GM19438 (cell line): ENCODE data around the gene GRIN2A.

Source experiments
- ATAC-seq: cut with Tn5 transposase; IDR thresholded peaks from one replicate; pipeline ENCODE4 v1.9.1; 2021; ENCODE audit warnings: low read depth; ENCODE audit not compliant: unreplicated experiment

Gene GRIN2A

DNA sequence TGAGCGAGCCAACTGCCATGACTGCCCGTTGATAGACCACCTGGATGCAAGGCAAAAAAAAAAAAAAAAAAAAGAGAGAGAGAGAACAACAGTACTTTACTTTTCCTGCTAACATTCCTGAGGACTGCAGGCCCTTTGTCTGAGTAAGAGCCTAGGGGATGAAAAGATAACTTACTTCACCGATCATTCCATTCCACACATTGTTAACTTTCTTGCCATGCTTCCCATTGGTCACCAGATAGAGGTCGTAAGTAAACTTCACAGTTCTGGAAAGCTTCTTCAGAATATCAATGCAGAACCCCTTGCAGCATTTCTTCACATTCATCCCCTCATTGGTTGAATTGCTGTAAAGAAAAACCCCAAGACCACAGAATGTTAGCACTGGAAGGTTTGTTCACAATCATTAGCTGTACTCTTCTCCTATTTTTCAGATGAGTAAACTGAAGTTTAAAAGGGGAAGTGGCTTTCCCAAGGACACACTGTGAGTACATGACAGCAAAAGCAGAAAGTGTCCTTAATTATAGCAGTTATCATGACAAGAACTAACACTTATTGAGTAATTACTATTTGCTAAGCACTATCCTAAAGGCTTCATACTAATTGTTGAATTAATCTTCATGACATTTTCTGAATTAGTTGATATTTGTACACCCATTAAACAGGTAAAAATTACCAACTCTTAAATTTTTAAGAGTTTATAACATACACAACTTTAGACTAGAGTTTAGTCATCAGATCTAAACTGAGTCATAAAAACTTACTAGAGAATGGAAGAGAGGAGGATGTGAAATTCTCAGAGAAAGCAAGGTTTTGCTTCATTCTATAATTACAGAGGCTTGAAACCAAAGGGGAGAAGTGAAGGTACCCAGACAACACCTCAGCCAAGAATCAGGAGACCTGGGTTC, 341.2 kb downstream of the GRIN2A start:
- ATAC-seq: no peak

DNA sequence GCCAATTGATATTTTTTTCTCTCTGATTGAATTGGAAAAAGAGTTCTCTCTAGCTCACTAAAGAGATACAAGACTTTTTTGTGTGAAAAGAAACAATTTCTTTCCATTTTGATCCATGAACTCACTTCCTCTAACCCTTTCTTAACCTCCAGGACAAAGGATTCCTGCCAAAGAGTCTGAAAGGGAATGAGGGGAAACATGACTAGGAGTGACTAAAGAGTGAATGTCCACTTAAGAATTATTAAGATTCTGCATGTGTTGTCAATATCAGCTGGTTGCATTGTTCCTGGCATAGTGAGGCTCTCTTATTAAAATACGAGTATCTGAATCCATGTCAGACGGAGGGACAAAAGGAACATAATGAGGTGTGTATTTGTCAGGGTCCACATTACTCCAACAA, 344.7 kb downstream of the GRIN2A start:
- ATAC-seq: no peak

DNA sequence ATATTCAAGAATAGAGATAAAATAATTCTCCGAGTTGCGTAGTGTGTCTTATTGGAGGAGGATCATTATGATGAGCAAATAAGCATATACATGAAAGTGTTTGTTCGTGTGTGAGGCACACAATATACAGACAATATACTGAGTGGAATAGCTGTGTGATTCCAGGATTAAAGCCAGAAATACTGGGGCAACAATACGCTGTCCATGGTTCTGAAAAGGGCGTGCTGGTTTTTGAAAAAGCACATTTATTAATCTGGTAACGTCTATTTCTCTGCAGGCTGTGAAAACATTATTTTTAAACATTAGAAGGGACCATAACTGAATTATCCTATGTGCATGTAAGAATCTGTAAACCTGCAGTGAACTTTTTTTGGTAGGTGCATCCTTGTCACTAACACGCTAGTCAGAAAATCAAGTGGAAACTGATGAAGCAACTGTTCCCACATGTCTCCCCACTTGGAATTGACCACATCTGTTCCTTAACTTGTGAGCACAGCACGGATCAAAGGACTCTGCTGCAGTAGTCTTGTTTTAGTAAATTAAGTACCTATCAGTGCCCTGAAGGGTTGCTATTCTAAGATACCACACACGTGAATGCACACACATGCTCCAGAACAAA, 346.0 kb downstream of the GRIN2A start:
- no peak for ATAC-seq

DNA sequence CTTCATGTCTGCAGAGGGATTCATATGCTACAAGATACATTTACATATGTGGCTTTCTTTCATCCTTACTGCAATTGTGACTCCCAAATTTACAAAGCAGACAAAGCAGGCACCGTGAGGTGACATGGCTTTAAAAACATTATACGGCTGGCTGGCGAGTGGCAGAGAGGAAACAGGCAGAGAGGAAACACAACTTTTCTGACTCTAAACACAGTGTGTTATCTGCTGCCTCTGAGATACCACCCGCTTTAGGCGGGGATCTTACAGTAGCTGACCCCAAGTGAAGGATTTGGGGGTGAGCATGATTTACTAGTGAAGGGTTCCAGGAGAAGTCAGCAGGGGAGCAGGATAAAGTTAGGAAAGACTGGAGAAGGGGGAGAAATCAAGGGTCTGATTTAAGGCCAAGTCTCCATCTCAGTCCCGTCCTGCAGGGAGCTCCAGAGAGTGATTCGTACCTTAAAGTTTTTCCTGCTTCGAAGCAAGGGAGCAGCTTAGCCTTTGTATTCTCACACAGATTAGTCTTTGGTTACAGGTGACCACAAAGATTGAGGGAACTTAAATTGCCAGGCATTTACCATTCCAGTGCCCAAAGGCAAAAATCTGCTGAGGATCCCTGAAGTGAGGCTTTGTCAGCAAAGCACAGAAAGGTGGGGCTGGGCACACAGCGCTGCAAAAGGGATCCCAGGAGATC, 355.0 kb downstream of the GRIN2A start:
- ATAC-seq: no peak

DNA sequence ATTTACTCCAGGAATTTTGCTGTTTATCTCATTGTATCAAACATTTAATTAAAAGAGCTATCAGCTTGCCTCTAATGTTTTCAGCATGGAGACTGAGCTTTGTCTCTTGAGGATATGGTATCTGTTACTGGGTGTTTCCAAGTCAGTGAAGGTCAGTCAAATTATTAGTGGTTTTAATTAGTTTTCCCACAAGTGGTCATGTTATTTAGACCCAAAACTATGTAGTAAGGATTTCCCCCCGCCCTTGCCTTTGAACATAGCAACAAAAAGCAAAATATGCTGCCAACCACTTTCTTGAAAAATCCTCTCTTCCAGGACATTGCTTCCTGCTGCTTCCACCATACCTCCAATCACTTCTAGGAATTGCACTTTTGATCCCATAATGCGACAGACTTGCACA, 355.6 kb downstream of the GRIN2A start:
- no peak for ATAC-seq

GRCh38 chr16:9824200-9825068, 357.8 kb downstream of the GRIN2A start:
- no peak for ATAC-seq

- ATAC-seq: no peak
Observed at GRCh38 chr16:9823510-9823909, 358.7 kb downstream of the GRIN2A start.

- ATAC-seq: no peak
Observed at GRCh38 chr16:9821970-9822369, 360.3 kb downstream of the GRIN2A start.

DNA sequence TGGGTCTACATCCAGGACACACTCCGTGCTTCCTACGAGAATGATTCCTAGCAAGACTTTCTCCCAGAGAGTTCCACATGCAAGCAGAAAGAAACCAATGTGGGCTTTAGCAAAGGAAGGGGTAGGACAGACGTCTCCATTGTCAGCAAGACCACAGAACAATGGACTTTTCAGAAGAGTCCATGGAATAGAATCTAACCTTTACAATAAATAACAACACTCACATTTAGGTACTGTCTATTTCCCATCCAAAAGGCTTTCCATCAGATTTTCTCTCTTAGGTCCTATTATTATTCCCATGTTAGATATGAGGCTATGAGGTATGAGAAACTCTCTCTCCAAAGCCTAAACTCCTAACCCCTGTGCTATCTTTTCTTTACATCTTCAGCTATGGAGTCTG, 360.9 kb downstream of the GRIN2A start:
- no peak for ATAC-seq

DNA sequence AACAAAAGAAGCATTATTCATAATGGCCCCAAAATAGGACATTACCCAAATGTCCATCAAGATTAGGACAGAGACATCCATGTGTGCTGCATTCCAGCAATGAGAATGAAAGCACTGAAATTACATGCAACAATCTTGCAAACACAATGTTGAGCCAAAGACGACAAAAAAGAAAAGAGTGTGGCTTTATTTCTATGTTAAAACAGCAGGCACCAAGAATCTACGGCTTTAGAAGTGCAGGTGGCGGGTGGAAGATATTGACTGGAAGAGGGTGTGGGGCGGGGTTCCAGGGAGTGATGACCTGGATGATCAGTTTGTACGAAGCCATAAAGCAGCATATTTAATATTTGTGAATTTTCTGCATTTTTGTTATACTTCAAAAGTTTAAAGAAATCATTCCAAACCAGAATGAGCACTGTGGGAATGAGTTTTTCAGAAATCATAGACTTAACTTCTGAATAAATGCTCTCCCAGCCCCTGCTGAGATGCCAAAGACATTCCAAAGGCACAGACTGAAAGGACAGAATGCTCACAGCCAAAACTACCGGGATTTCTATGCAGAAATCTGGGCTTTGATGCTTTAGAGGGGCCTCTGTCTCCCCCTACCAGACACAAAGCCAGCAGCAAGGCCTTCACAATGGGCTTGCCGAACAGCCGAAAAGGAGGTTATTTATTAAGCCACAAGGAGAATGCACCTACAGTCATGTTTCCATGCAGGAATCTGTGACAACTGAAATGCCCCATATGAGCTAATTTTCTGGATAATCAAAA, 361.6 kb downstream of the GRIN2A start:
- no peak for ATAC-seq

GRCh38 chr16:9818702-9819101, 363.5 kb downstream of the GRIN2A start:
- ATAC-seq: no peak

GRCh38 chr16:9817586-9817985, 364.6 kb downstream of the GRIN2A start:
- no peak for ATAC-seq

DNA sequence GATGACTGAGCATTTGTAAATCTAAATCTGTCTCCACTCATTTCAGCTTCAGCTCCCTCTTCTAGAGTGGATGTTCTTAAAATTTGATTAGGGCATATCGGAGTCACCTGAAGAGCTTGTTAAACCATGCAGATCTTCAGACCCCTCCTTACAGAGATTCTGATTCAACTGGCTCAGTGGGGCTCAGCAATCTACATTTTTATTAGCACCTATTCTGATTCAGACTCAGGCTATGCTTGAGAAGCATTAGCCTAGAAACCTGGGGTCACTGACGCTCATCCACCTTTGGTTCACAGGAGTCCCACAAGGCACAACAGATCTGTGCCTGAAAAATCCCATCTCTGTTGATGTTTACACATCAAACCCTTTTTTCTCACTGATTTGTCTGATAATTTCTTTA, 365.6 kb downstream of the GRIN2A start:
- no peak for ATAC-seq

DNA sequence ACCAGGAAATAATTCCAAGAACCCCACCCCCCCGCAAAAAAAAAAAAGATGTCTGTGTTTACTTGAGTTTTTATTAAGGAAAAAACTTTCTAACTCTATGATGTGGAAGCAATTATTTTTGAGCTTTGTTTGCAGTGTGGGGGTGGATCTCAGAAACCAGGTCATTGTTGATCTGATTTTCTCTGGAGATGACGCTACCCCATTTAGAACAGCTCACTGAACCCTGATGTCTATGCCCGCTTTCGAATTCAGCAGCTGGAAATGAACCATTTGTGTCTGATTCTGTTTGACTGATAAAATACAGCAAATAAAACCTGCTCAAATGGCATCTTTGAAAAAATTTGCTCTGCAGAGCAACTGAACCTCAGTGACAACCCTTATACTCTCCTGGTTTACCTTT, 368.6 kb downstream of the GRIN2A start:
- no peak for ATAC-seq

DNA sequence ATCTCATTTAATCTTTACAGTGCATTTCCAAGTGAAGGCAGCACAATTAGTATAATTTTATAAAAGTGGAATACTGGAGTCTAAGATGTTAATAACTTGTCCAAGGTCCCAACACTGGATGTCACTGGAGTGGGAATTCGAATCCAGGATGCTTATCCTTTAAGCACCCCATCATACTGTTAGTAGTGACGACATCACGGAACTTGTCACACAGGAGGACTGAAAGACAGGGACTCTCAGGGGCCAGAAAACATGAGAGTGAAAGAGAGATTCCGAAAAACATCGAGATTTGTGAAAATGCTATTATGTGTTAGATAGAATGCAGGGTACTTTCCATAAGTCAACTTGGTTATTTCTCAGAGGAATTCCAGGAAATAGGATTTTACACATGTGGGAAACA, 374.0 kb downstream of the GRIN2A start:
- ATAC-seq: no peak

DNA sequence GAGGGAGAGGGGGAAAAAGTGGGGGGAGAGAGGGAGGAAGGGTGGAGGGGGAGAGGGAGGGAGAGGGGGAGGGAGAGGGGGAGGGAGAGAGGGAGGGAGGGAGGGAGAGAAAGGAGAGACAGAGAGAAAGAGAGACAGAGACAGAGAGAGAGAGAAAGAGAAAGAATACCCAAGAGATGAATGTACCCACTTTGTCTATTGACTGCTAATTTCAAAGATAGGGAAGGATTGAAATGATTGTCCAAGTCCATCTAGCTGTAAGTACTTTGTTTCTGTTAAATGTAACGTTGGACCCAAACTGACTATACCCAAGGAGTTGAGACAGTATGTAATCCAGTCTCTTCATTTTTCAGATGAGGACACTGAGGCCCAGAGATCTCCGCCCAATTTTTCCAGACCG, 374.9 kb downstream of the GRIN2A start:
- no peak for ATAC-seq

GRCh38 chr16:9805109-9805508, 377.1 kb downstream of the GRIN2A start:
- no peak for ATAC-seq

DNA sequence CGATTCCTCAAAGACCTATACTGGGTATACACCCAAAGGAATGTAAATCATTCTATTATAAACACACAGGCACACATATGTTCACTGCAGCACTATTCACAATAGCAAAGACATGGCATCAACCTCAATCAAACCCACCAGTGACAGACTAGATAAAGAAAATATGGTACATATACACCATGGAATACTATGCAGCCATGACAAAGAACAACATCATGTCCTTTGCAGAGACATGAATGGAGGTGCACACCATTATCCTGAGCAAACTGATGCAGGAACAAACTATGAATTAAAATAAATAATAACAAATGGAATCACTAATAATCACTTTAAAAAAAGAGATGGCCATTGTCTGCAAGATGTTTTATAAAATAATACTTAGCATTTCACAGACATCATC, 380.1 kb downstream of the GRIN2A start:
- no peak for ATAC-seq

DNA sequence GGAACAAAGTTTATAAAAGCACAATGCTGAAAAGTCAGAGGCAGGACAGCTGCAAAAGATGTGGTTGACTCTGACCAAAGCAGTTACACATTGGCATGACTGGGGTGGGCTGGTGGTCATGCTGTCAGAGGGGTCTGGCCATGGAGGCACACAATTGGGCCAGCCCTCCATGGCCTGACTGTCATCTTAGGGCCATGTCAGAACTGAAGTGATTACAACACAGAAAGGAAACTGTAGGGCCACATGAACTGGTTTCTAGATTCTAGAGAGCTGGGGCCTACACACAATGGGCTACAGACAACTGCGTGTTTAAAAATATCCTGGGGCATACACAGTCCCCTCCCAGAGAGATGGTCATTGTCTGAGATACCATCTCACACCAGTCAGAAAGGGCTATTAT, 380.6 kb downstream of the GRIN2A start:
- ATAC-seq: no peak

- ATAC-seq: no peak
Observed at GRCh38 chr16:9800186-9800738, 382.0 kb downstream of the GRIN2A start.
